Right lobe of liver (tissue), 6 donors: ENCODE results near the gene PMEPA1. TPM values are rescaled to one million over a fixed set of nuclear protein-coding genes. Genes with fewer than 3 reads are reported as not detected.

Source experiments
- ATAC-seq, 4 donors: fragments of 200-7000 bp; cut with Tn5 transposase; one replicate each; pipeline ENCODE4 v1.9.1; 2020; ENCODE audit warnings: mild to moderate bottlenecking in 4 of 4, moderate library complexity in 4 of 4
- DNase-seq, 3 donors: peaks; one replicate each; pipeline ENCODE4 v3.0.0-alpha.2; 2020
- H3K27ac ChIP-seq, 3 donors: fragments of 200-600 bp; one replicate each; pipeline ENCODE4 v1.8.0; 2022
- H3K27me3 ChIP-seq, 2 donors: fragments of 200-600 bp; one replicate each; pipeline ENCODE4 v1.8.0; 2022
- H3K36me3 ChIP-seq, 4 donors: fragments of 200-600 bp; sonication (generic) in 1 of 4; one replicate each; pipeline versions ENCODE4 v1.5.1 to v1.8.0; 2017 to 2022; ENCODE audit warnings: control low read depth in 1 of 4
- H3K4me1 ChIP-seq, 4 donors: fragments of 200-600 bp; sonication (generic) in 1 of 4; one replicate each; pipeline versions ENCODE4 v1.5.1 to v1.8.0; 2017 to 2022; ENCODE audit warnings: control low read depth in 1 of 4
- H3K4me3 ChIP-seq, 3 donors: fragments of 200-600 bp; one replicate each; pipeline ENCODE4 v1.8.0; 2022
- H3K9me3 ChIP-seq, 4 donors: fragments of 200-600 bp; sonication (generic) in 1 of 4; one replicate each; pipeline versions ENCODE4 v1.5.1 to v1.8.0; 2017 to 2022; ENCODE audit warnings: control low read depth in 1 of 4
- CTCF ChIP-seq, 4 donors: fragments of 200-600 bp in 3 of 4; fragments of 450-650 bp in 1 of 4; IDR thresholded peaks; one replicate each; pipeline versions ENCODE4 v1.5.1 to v1.8.0; 2016 to 2022; ENCODE audit warnings: antibody characterized with exemption in 4 of 4, mild to moderate bottlenecking in 2 of 4
- POLR2A ChIP-seq: fragments of 450-650 bp; IDR thresholded peaks from one replicate; pipeline ENCODE4 v1.6.1; 2017; ENCODE audit warnings: antibody characterized with exemption, mild to moderate bottlenecking
- WGBS: methylation state at CpG from one replicate; pipeline ENCODE4 v1.1.6; 2018; ENCODE audit warnings: low coverage, low lambda C conversion rate; ENCODE audit not compliant: insufficient coverage; ENCODE audit errors: missing lambda C conversion rate; 5-methylcytosine and 5-hydroxymethylcytosine counted together
- intact Hi-C, 2 donors: fragments of 100-400 bp; cut with DNase I; formaldehyde crosslinking; loops; one replicate each; pipeline versions ENCODE4 v1.11.2 to v1.14.1; 2022
- total RNA-seq, 6 experiments: library from RNA; depleted of rRNA in 2 of 6; stranded (reverse); fragments of >200 nt in 2 of 6; fragmentation: NEBNext Ultra II Directional in 3 of 6; extraction: Animal tissue kit (Norgen Biotek cat#: 25700) in 3 of 6; gene quantifications; one replicate each; pipeline versions ENCODE4 v1.1.0 to v1.2.4, GENCODE V29; 2016 to 2023
- donor health status: DM: no; HTN: yes; CAD: no.
- donor health status: DM: no; HTN: no; CAD: no.
- donor health status: DM: no; HTN: no; CAD: no.
- donor health status: DM: no; HTN: yes; CAD: no.
- donor health status: DM: no; HTN: yes; CAD: no.

Gene PMEPA1
- total RNA-seq, 6 experiments from 2014 or later, result 0.50 to 2.3 (median 1.4) TPM

GRCh38 chr20:57710841-57711240 lies 1.0 kb upstream of the PMEPA1 start:
- ATAC-seq (no peak), DNase-seq (no peak)
- TF ChIP-seq CTCF (IDR thresholded peaks at IDR 0.05), result no peak
- TF ChIP-seq POLR2A, result no peak
- intact Hi-C loops, result no loop called here
- Histone ChIP-seq H3K4me1 (peaks cover 0 to 9% (median 0%) of the 10 kb centered on the region in 4 donors), H3K27me3 (no peaks in the 10 kb centered on the region), H3K27ac (peak overlapping the region in 2 of 3 donors; percentile 62 to 80), H3K4me3 (peak overlapping the region in 2 of 3 donors; percentile 53 to 57), H3K9me3 (no peaks in the 10 kb centered on the region), H3K36me3 (no peaks in the 10 kb centered on the region)
- 30% methylated on average over 6 of the region's 6 CpGs for WGBS

- H3K36me3 ChIP-seq, result no peaks in the 10 kb centered on the region
- no peaks in the 10 kb centered on the region for H3K27me3 ChIP-seq
- no peak for DNase-seq
- no peak for ATAC-seq
- H3K27ac ChIP-seq, result peak overlapping the region in 1 of 3 donors; percentile 33
- intact Hi-C loops, result no loop called here
- 10% methylated on average over 2 of the region's 108 CpGs for WGBS
- H3K4me1 ChIP-seq, result peaks cover 0 to 9% (median 0%) of the 10 kb centered on the region in 4 donors
- no peak for TF ChIP-seq POLR2A
- no peak for TF ChIP-seq CTCF (IDR thresholded peaks at IDR 0.05)
- no peaks in the 10 kb centered on the region for H3K9me3 ChIP-seq
- H3K4me3 ChIP-seq, result peak overlapping the region; percentile 1 to 57 (median 14)
These were observed 831 bp downstream of the PMEPA1 start for GRCh38 chr20:57708694-57709673.

GRCh38 chr20:57707849-57708693 lies 1.7 kb downstream of the PMEPA1 start:
- H3K9me3 ChIP-seq, result no peaks in the 10 kb centered on the region
- no peaks in the 10 kb centered on the region for H3K36me3 ChIP-seq
- WGBS, result 46% methylated on average over 20 of the region's 23 CpGs
- ATAC-seq, result no peak
- DNase-seq, result no peak
- peak overlapping the region; percentile 1 to 57 (median 14) for H3K4me3 ChIP-seq
- peaks cover 0 to 9% (median 0%) of the 10 kb centered on the region in 4 donors for H3K4me1 ChIP-seq
- intact Hi-C loops, result no loop called here
- no peaks in the 10 kb centered on the region for H3K27me3 ChIP-seq
- TF ChIP-seq CTCF (IDR thresholded peaks at IDR 0.05) (no peak), POLR2A (no peak)
- H3K27ac ChIP-seq, result no peak overlapping the region

GRCh38 chr20:57707320-57707719 lies 2.5 kb downstream of the PMEPA1 start:
- H3K27ac ChIP-seq, result no peak overlapping the region
- no peaks in the 10 kb centered on the region for H3K9me3 ChIP-seq
- ATAC-seq, result no peak
- no peak overlapping the region for H3K4me3 ChIP-seq
- H3K4me1 ChIP-seq, result peaks cover 0 to 9% (median 0%) of the 10 kb centered on the region in 4 donors
- H3K27me3 ChIP-seq, result no peaks in the 10 kb centered on the region
- 55% methylated on average over 7 of the region's 7 CpGs for WGBS
- TF ChIP-seq POLR2A (no peak), CTCF (IDR thresholded peaks at IDR 0.05) (no peak)
- no peak for DNase-seq
- intact Hi-C loops, result no loop called here
- no peaks in the 10 kb centered on the region for H3K36me3 ChIP-seq
